ENCODE results near the gene WFDC1.

DNA sequence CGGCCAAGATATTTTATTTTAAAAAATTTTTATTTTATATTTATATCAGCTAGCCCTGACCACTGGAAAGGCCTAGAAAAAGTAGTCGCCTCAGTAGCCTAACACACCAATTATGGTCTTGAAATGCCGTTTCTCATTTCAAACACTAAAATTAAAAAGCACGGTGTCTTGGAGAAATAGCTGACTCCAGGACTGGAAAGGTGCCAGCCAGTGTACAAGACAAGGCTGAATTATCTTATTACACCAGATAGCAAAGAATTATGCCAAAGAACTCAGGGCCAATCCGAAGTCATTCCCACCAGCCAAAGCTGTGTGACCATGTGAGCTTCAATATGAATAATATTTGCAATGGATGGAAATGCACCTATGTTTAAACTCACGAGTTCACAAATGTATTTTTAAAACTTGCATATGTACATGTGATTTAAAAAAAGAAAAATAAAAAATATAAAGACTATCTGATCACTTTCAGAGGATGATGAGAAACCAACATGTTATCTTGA is 53.8 kb downstream of the WFDC1 start:
- TF ChIP-seq EZH2phosphoT487 (IDR thresholded peaks at IDR 0.05), result no peak
- TF ChIP-seq, protein P1, sequence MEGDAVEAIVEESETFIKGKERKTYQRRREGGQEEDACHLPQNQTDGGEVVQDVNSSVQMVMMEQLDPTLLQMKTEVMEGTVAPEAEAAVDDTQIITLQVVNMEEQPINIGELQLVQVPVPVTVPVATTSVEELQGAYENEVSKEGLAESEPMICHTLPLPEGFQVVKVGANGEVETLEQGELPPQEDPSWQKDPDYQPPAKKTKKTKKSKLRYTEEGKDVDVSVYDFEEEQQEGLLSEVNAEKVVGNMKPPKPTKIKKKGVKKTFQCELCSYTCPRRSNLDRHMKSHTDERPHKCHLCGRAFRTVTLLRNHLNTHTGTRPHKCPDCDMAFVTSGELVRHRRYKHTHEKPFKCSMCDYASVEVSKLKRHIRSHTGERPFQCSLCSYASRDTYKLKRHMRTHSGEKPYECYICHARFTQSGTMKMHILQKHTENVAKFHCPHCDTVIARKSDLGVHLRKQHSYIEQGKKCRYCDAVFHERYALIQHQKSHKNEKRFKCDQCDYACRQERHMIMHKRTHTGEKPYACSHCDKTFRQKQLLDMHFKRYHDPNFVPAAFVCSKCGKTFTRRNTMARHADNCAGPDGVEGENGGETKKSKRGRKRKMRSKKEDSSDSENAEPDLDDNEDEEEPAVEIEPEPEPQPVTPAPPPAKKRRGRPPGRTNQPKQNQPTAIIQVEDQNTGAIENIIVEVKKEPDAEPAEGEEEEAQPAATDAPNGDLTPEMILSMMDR (IDR thresholded peaks at IDR 0.05), result no peak
- no peak for TF ChIP-seq EZH2 (IDR thresholded peaks at IDR 0.05)

All from neural progenitor cell (in vitro differentiated cells).